H1 (cell line): Measurements from ENCODE around the gene OR51Q1. TPM values are rescaled to one million over a fixed set of nuclear protein-coding genes. Genes with fewer than 3 reads are reported as not detected.

Source experiments
- CTCF ChIA-PET: fragments of 300-600 bp; sonication (Branson Sonifier 250); formaldehyde crosslinking; loops from one replicate; lab custom pipeline; 2021; ENCODE audit not compliant: partially characterized antibody; lab: Charles Lee
- POLR2A ChIA-PET: fragments of 300-600 bp; sonication (Branson Sonifier 250); formaldehyde crosslinking; loops from one replicate; lab custom pipeline; 2021; ENCODE audit warnings: inconsistent platforms; ENCODE audit not compliant: partially characterized antibody; lab: Charles Lee
- DNase-seq, 2 experiments: peaks; one replicate each; pipeline versions ENCODE4 v3.0.0 to v3.0.0-alpha.2; 2010 to 2022; ENCODE audit warnings: low spot score in 2 of 2, low read depth in 1 of 2, mixed read lengths in 1 of 2
- FAIRE-seq: peaks from 2 replicates; lab custom pipeline; 2011; peaks lifted over from hg19 to GRCh38; lab: Jason Lieb, UNC
- H2AFZ ChIP-seq: 2 replicates; pipeline ENCODE4 v1.8.1; 2012; ENCODE audit warnings: low read length, inconsistent platforms
- H2AK5ac ChIP-seq: 2 replicates; pipeline ENCODE4 v1.6.1; 2013; ENCODE audit warnings: low read depth, low read length
- H2BK120ac ChIP-seq: replicated peaks from 2 replicates; pipeline ENCODE3; 2013; ENCODE audit warnings: low read depth, low read length, inconsistent platforms
- H2BK12ac ChIP-seq: 2 replicates; pipeline ENCODE4 v1.6.1; 2013; ENCODE audit warnings: low read depth, low read length
- H2BK15ac ChIP-seq: 2 replicates; pipeline ENCODE4 v1.6.1; 2013; ENCODE audit warnings: low read length
- H2BK20ac ChIP-seq: 2 replicates; pipeline ENCODE4 v1.6.1; 2013; ENCODE audit warnings: low read length
- H2BK5ac ChIP-seq: 2 replicates; pipeline ENCODE4 v1.6.1; 2013; ENCODE audit warnings: low read depth, low read length
- H3K14ac ChIP-seq: 2 replicates; pipeline ENCODE4 v1.6.1; 2013; ENCODE audit warnings: inconsistent platforms; ENCODE audit not compliant: insufficient read length
- H3K18ac ChIP-seq: 2 replicates; pipeline ENCODE4 v1.6.1; 2013; ENCODE audit warnings: low read length; ENCODE audit errors: extremely low read depth
- H3K23ac ChIP-seq: 2 replicates; pipeline ENCODE4 v1.6.1; 2013; ENCODE audit warnings: inconsistent platforms; ENCODE audit not compliant: insufficient read length
- H3K23me2 ChIP-seq: 2 replicates; pipeline ENCODE4 v1.6.1; 2013; ENCODE audit warnings: low read depth, low read length
- H3K27ac ChIP-seq: 2 replicates; pipeline ENCODE4 v1.6.1; 2011; ENCODE audit warnings: low read depth, low read length, inconsistent platforms
- H3K27me3 ChIP-seq, 4 experiments: replicated peaks in 1 of 4; 1 replicate in 1 of 4; 2 replicates in 3 of 4; pipeline versions ENCODE4 v1.6.1 to v1.8.1; 2011 to 2013; ENCODE audit warnings: low read length in 3 of 4, mild to moderate bottlenecking in 3 of 4, inconsistent platforms in 2 of 4, mixed read lengths in 2 of 4, moderate library complexity in 1 of 4; ENCODE audit not compliant: control insufficient read depth in 3 of 4, insufficient read depth in 3 of 4; ENCODE audit errors: extremely low read depth in 1 of 4
- H3K36me3 ChIP-seq, 4 experiments: 2 replicates each; pipeline versions ENCODE4 v1.6.1 to v1.8.1; 2011 to 2013; ENCODE audit warnings: mild to moderate bottlenecking in 4 of 4, low read length in 3 of 4, moderate library complexity in 2 of 4, control low read depth in 1 of 4, inconsistent platforms in 1 of 4; ENCODE audit not compliant: insufficient read depth in 4 of 4, control insufficient read depth in 2 of 4
- H3K4ac ChIP-seq: replicated peaks from 2 replicates; pipeline ENCODE3; 2013; ENCODE audit warnings: low read length, low read depth, mixed read lengths, inconsistent platforms; ENCODE audit not compliant: insufficient read length
- H3K4me1 ChIP-seq, 4 experiments: replicated peaks in 1 of 4; 1 replicate in 1 of 4; 2 replicates in 3 of 4; pipeline versions ENCODE4 v1.6.1 to v1.8.1; 2011 to 2013; ENCODE audit warnings: low read length in 3 of 4, inconsistent platforms in 2 of 4, mixed read lengths in 1 of 4; ENCODE audit not compliant: insufficient read depth in 4 of 4, control insufficient read depth in 3 of 4
- H3K4me2 ChIP-seq, 2 experiments: 2 replicates each; pipeline versions ENCODE4 v1.6.1 to v1.8.1; 2011 to 2013; ENCODE audit warnings: low read depth in 2 of 2, low read length in 2 of 2, control low read depth in 1 of 2, inconsistent platforms in 1 of 2, mild to moderate bottlenecking in 1 of 2; ENCODE audit not compliant: insufficient read depth in 1 of 2
- H3K4me3 ChIP-seq, 4 experiments: fragments of 200-600, 300-600 bp in 1 of 4; sonication (generic), shearing (Covaris generic), sonication (Bioruptor Twin) in 1 of 4; 2 replicates each; pipeline versions ENCODE4 v1.5.1 to v1.8.1; 2011 to 2016; ENCODE audit warnings: low read length in 4 of 4, low read depth in 3 of 4, control low read depth in 2 of 4, inconsistent platforms in 2 of 4, mild to moderate bottlenecking in 2 of 4, mixed read lengths in 1 of 4, moderate library complexity in 1 of 4; ENCODE audit not compliant: insufficient read depth in 2 of 4; ENCODE audit errors: extremely low read depth in 1 of 4
- H3K56ac ChIP-seq: replicated peaks from 2 replicates; pipeline ENCODE3; 2013; ENCODE audit warnings: low read depth, mild to moderate bottlenecking, mixed read lengths, low read length, inconsistent platforms; ENCODE audit not compliant: insufficient read length
- H3K79me1 ChIP-seq: 2 replicates; pipeline ENCODE4 v1.6.1; 2013; ENCODE audit warnings: low read depth, low read length, control low read depth
- H3K79me2 ChIP-seq, 2 experiments: 2 replicates each; pipeline versions ENCODE4 v1.6.1 to v1.8.1; 2012 to 2013; ENCODE audit warnings: low read length in 2 of 2, mild to moderate bottlenecking in 2 of 2, inconsistent platforms in 1 of 2; ENCODE audit not compliant: insufficient read depth in 2 of 2, control insufficient read depth in 1 of 2
- H3K9ac ChIP-seq, 4 experiments: replicated peaks in 1 of 4; 1 replicate in 1 of 4; 2 replicates in 3 of 4; pipeline versions ENCODE4 v1.6.1 to v1.8.1; 2011 to 2013; ENCODE audit warnings: low read depth in 3 of 4, low read length in 3 of 4, control low read depth in 2 of 4, mild to moderate bottlenecking in 2 of 4, moderate library complexity in 2 of 4, inconsistent platforms in 1 of 4; ENCODE audit errors: extremely low read depth in 1 of 4
- H3K9me3 ChIP-seq, 2 experiments: 2 replicates each; pipeline versions ENCODE4 v1.6.1 to v1.8.1; 2012 to 2013; ENCODE audit warnings: mild to moderate bottlenecking in 2 of 2, moderate library complexity in 2 of 2, control low read depth in 1 of 2, inconsistent platforms in 1 of 2, low read depth in 1 of 2, low read length in 1 of 2, mixed read lengths in 1 of 2; ENCODE audit not compliant: insufficient read depth in 2 of 2
- H4K20me1 ChIP-seq, 2 experiments: replicated peaks in 1 of 2; 2 replicates each; pipeline versions ENCODE3 to v1.8.1; 2011 to 2013; ENCODE audit warnings: inconsistent platforms in 2 of 2, low read length in 2 of 2, mild to moderate bottlenecking in 1 of 2; ENCODE audit not compliant: insufficient read depth in 2 of 2, control insufficient read depth in 1 of 2
- H4K5ac ChIP-seq: 2 replicates; pipeline ENCODE4 v1.6.1; 2013; ENCODE audit warnings: low read length, low read depth, mixed read lengths, inconsistent platforms; ENCODE audit not compliant: insufficient read length
- H4K8ac ChIP-seq: 2 replicates; pipeline ENCODE4 v1.8.0; 2013; ENCODE audit warnings: mild to moderate bottlenecking, moderate library complexity, low read length, inconsistent platforms; ENCODE audit not compliant: insufficient read depth; ENCODE audit errors: extremely low read depth
- H4K91ac ChIP-seq: replicated peaks from 2 replicates; pipeline ENCODE3; 2013; ENCODE audit warnings: low read length, mixed read lengths, inconsistent platforms; ENCODE audit not compliant: insufficient read length
- JUN ChIP-seq: IDR thresholded peaks from 2 replicates; pipeline ENCODE4 v1.6.1; 2011; ENCODE audit warnings: low read depth, mild to moderate bottlenecking, improper control_type of control experiment, low read length
- RAD21 ChIP-seq, 2 experiments: IDR thresholded peaks in 1 of 2; conservative IDR thresholded peaks in 1 of 2; 2 replicates each; pipeline ENCODE4 v1.6.1; 2011; ENCODE audit warnings: low read depth in 2 of 2, low read length in 2 of 2, improper control_type of control experiment in 1 of 2, inconsistent platforms in 1 of 2, mild to moderate bottlenecking in 1 of 2, moderate library complexity in 1 of 2
- RFX5 ChIP-seq: IDR thresholded peaks from 2 replicates; pipeline ENCODE4 v1.6.1; 2011; ENCODE audit warnings: low read depth, low read length, improper control_type of control experiment, borderline replicate concordance
- SP1 ChIP-seq: IDR thresholded peaks from 2 replicates; pipeline ENCODE4 v1.6.1; 2011; ENCODE audit warnings: low read depth, low read length
- SP4 ChIP-seq: IDR thresholded peaks from 2 replicates; pipeline ENCODE4 v1.6.1; 2012; ENCODE audit warnings: low read length, inconsistent platforms
- SRF ChIP-seq: IDR thresholded peaks from 2 replicates; pipeline ENCODE4 v1.6.1; 2011; ENCODE audit warnings: mild to moderate bottlenecking, low read depth, low read length, moderate library complexity
- SUZ12 ChIP-seq: fragments of 200-600 bp; sonication (generic); IDR thresholded peaks from 2 replicates; pipeline ENCODE4 v1.6.1; 2012; ENCODE audit warnings: mild to moderate bottlenecking, inconsistent platforms, low read length, moderate library complexity, mixed read lengths
- TAF1 ChIP-seq: IDR thresholded peaks from 2 replicates; pipeline ENCODE4 v1.6.1; 2011; ENCODE audit warnings: mild to moderate bottlenecking, low read depth, low read length
- TBP ChIP-seq: IDR thresholded peaks from 2 replicates; pipeline ENCODE4 v1.6.1; 2011; ENCODE audit warnings: low read depth, low read length, improper control_type of control experiment
- YY1 ChIP-seq: IDR thresholded peaks from 2 replicates; pipeline ENCODE4 v1.6.1; 2011; ENCODE audit warnings: low read depth, mild to moderate bottlenecking, low read length
- WGBS, 2 experiments: shearing (Covaris generic) in 1 of 2; methylation state at CpG; one replicate each; pipeline versions ENCODE4 v1.1.6 to v1.1.7; 2013 to 2015; ENCODE audit warnings: low lambda C conversion rate in 2 of 2, mixed read lengths in 2 of 2, inconsistent platforms in 1 of 2, low coverage in 1 of 2, missing lambda C conversion rate in 1 of 2; ENCODE audit not compliant: insufficient replicate concordance in 2 of 2, insufficient coverage in 1 of 2, insufficient read length in 1 of 2; ENCODE audit errors: extremely low coverage in 1 of 2, missing lambda C conversion rate in 1 of 2; 5-methylcytosine and 5-hydroxymethylcytosine counted together
- polyA plus RNA-seq, 7 experiments: library from polyadenylated mRNA; depleted of rRNA in 3 of 7; stranded (reverse) in 5 of 7; unstranded in 2 of 7; fragments of >200 nt in 5 of 7; fragments of 200-250 nt in 2 of 7; gene quantifications; 1 replicate in 5 of 7; 2 replicates in 1 of 7; 4 replicates in 1 of 7; pipeline versions ENCODE4 v1.2.1 to v1.2.3, GENCODE V29; 2011 to 2013; ENCODE audit warnings: missing spikeins in 2 of 7, mixed read lengths in 2 of 7
- total RNA-seq: library from RNA; stranded (reverse); fragmentation: NEBNext Ultra II Directional; extraction: Animal tissue kit (Norgen Biotek cat#: 25700); gene quantifications from 2 replicates; pipeline ENCODE4 v1.2.1, GENCODE V29; 2021
- TF ChIP-seq, protein P1 (sequence below): IDR thresholded peaks from 2 replicates; pipeline ENCODE4 v1.6.1; 2011; ENCODE audit warnings: low read length, improper control_type of control experiment
- TF ChIP-seq, protein P2 (sequence below): IDR thresholded peaks from 2 replicates; pipeline ENCODE4 v1.6.1; 2012; ENCODE audit warnings: inconsistent platforms
- TF ChIP-seq, protein P3 (sequence below): IDR thresholded peaks from 2 replicates; pipeline ENCODE4 v1.6.1; 2012; ENCODE audit warnings: inconsistent platforms

Gene OR51Q1
- total and polyA plus RNA-seq, 2 of the 8 experiments (the other 6 are each of a cell fraction or from before 2014, with no cell fraction given) = 0.08 TPM; not detected in 1

DNA sequence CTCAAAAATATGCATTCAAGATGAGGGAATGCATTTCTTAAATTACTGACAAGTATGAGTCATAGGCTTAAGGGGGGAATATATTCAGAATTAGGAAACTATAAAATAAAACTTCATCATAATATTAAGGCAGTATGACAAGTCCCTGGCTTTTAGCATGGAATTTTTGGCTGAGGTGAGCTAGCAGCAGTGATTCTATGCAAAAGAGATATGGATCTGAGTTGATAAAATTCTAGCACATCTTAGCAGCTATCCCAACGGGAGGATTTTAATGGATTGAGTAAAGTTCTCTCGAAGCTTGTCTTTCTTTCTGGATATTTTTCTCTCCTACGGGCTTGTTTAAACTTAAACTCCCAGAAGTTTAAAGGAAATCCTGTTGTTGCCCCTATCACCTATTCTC is 1.2 kb downstream of the OR51Q1 start:
- Histone ChIP-seq H3K79me2 (no peaks in the 10 kb centered on the region), H3K23ac (no peak overlapping the region), H2BK120ac (no peak overlapping the region), H3K4me2 (no peak overlapping the region), H3K9ac (no peak overlapping the region), H3K9me3 (no peaks in the 10 kb centered on the region), H3K4me1 (no peaks in the 10 kb centered on the region), H3K27ac (no peak overlapping the region), H2BK12ac (no peak overlapping the region), H3K27me3 (no peaks in the 10 kb centered on the region), H4K5ac (no peak overlapping the region), H3K14ac (no peak overlapping the region), H2BK5ac (no peak overlapping the region), H4K20me1 (no peaks in the 10 kb centered on the region), H3K18ac (no peak overlapping the region), H4K91ac (no peak overlapping the region), H3K79me1 (no peaks in the 10 kb centered on the region), H3K56ac (no peak overlapping the region), H4K8ac (no peak overlapping the region), H3K23me2 (no peaks in the 10 kb centered on the region), H2BK15ac (no peak overlapping the region), H3K4ac (no peak overlapping the region), H3K4me3 (no peak overlapping the region), H2AFZ (no peak overlapping the region), H2BK20ac (no peak overlapping the region), H2AK5ac (no peak overlapping the region), H3K36me3 (no peaks in the 10 kb centered on the region)
- no peak for FAIRE-seq
- ChIA-PET CTCF (interaction anchor here (1.5 kb wide), 1 partner anchor 10 kb away, joined by 3 read pairs; no protein-coding TSS in a partner anchor), POLR2A (interaction anchor here (0.6 kb wide), 1 partner anchor 49 kb away, joined by 4 read pairs; no protein-coding TSS in a partner anchor)
- WGBS, 2 experiments = 91% methylated on average over 3 of the region's 3 CpGs; no CpG with 5 or more reads in 1 of the 2 experiments
- no peak for DNase-seq
- no peak for TF ChIP-seq RFX5
- TF ChIP-seq, protein P1, sequence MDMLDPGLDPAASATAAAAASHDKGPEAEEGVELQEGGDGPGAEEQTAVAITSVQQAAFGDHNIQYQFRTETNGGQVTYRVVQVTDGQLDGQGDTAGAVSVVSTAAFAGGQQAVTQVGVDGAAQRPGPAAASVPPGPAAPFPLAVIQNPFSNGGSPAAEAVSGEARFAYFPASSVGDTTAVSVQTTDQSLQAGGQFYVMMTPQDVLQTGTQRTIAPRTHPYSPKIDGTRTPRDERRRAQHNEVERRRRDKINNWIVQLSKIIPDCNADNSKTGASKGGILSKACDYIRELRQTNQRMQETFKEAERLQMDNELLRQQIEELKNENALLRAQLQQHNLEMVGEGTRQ = no peak
- no peak for TF ChIP-seq SP4
- no peak for TF ChIP-seq RAD21 (IDR thresholded peaks at IDR 0.05 in 1 of 2, conservative IDR thresholded peaks at IDR 0.05 in 1 of 2; ENCODE audit: low read depth in 2 of 2, low read length in 2 of 2)
- no peak for TF ChIP-seq TAF1
- no peak for TF ChIP-seq JUN
- TF ChIP-seq, protein P2, sequence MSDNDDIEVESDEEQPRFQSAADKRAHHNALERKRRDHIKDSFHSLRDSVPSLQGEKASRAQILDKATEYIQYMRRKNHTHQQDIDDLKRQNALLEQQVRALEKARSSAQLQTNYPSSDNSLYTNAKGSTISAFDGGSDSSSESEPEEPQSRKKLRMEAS = no peak
- TF ChIP-seq SUZ12 = no peak
- no peak for TF ChIP-seq SRF
- TF ChIP-seq, protein P3, sequence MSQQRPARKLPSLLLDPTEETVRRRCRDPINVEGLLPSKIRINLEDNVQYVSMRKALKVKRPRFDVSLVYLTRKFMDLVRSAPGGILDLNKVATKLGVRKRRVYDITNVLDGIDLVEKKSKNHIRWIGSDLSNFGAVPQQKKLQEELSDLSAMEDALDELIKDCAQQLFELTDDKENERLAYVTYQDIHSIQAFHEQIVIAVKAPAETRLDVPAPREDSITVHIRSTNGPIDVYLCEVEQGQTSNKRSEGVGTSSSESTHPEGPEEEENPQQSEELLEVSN = no peak
- no peak for TF ChIP-seq TBP
- TF ChIP-seq SP1 = no peak
- no peak for TF ChIP-seq YY1
